SK-N-SH (cell line): ENCODE measurements around the gene WNT6. TPM values are rescaled to one million over a fixed set of nuclear protein-coding genes. Genes with fewer than 3 reads are reported as not detected.

Source experiments
- CTCF ChIA-PET: fragments of 300-600, 350-600 bp; formaldehyde crosslinking; extraction: SDS; loops from one replicate; lab custom pipeline; 2021; lab: Yijun Ruan, JAX
- POLR2A ChIA-PET: fragments of 350-600 bp; sonication (Branson Sonifier 250); formaldehyde crosslinking; extraction: SDS; loops from one replicate; lab custom pipeline; 2020; ENCODE audit warnings: antibody characterized with exemption, inconsistent platforms; lab: Yijun Ruan, JAX
- DNase-seq: peaks from one replicate; pipeline ENCODE4 v3.0.0; 2012
- H2AFZ ChIP-seq: fragments of 200-600 bp; sonication (generic); 2 replicates; pipeline ENCODE4 v1.8.1; 2016; ENCODE audit warnings: antibody characterized with exemption, mild to moderate bottlenecking, low read depth
- H3F3A ChIP-seq: fragments of 200-600 bp; sonication (generic); replicated peaks from 2 replicates; pipeline ENCODE3; 2016; ENCODE audit warnings: antibody characterized with exemption, mild to moderate bottlenecking; ENCODE audit not compliant: insufficient read depth
- H3K27ac ChIP-seq, 2 experiments: fragments of 200-500 bp in 1 of 2; fragments of 200-600 bp in 1 of 2; sonication (Bioruptor generic) in 1 of 2; sonication (generic), shearing (Covaris generic) in 1 of 2; 2 replicates each; pipeline versions ENCODE4 v1.5.1 to v1.6.1; 2014 to 2016; ENCODE audit warnings: low read depth in 2 of 2, inconsistent platforms in 1 of 2, low read length in 1 of 2, mild to moderate bottlenecking in 1 of 2, mixed read lengths in 1 of 2
- H3K27me3 ChIP-seq: fragments of 200-600 bp; sonication (generic), shearing (Covaris generic); 2 replicates; pipeline ENCODE4 v1.6.1; 2016; ENCODE audit warnings: mixed run types; ENCODE audit not compliant: insufficient read depth
- H3K36me3 ChIP-seq, 2 experiments: fragments of 200-500 bp in 1 of 2; fragments of 200-600 bp in 1 of 2; sonication (Bioruptor generic) in 1 of 2; sonication (generic) in 1 of 2; replicated peaks in 1 of 2; 2 replicates each; pipeline versions ENCODE3 to v1.5.1; 2014 to 2016; ENCODE audit warnings: low read length in 1 of 2, mild to moderate bottlenecking in 1 of 2; ENCODE audit not compliant: insufficient read depth in 2 of 2, control insufficient read depth in 1 of 2
- H3K4me1 ChIP-seq, 2 experiments: fragments of 200-500 bp in 1 of 2; fragments of 200-600 bp in 1 of 2; sonication (Bioruptor generic) in 1 of 2; sonication (generic), shearing (Covaris generic) in 1 of 2; 2 replicates each; pipeline versions ENCODE4 v1.5.1 to v1.6.1; 2014 to 2016; ENCODE audit warnings: low read depth in 1 of 2, low read length in 1 of 2, mixed run types in 1 of 2; ENCODE audit not compliant: insufficient read depth in 2 of 2, control insufficient read depth in 1 of 2
- H3K4me2 ChIP-seq: fragments of 200-600 bp; sonication (generic), shearing (Covaris generic); 2 replicates; pipeline ENCODE4 v1.6.1; 2017; ENCODE audit warnings: mixed run types
- H3K4me3 ChIP-seq, 2 experiments: fragments of 200-500 bp in 1 of 2; fragments of 200-600 bp in 1 of 2; sonication (Bioruptor generic) in 1 of 2; sonication (generic), shearing (Covaris generic) in 1 of 2; 2 replicates each; pipeline versions ENCODE4 v1.5.1 to v1.8.1; 2014 to 2016; ENCODE audit warnings: low read depth in 2 of 2, inconsistent platforms in 1 of 2, low read length in 1 of 2, mild to moderate bottlenecking in 1 of 2, mixed read lengths in 1 of 2, moderate library complexity in 1 of 2
- H3K79me2 ChIP-seq: fragments of 200-600 bp; sonication (generic); 2 replicates; pipeline ENCODE4 v1.8.1; 2017; ENCODE audit warnings: mild to moderate bottlenecking; ENCODE audit not compliant: insufficient read depth
- H3K9ac ChIP-seq: fragments of 200-600 bp; sonication (generic); 2 replicates; pipeline ENCODE4 v1.6.1; 2017; ENCODE audit warnings: mixed run types
- H3K9me2 ChIP-seq: fragments of 200-600 bp; sonication (generic); 2 replicates; pipeline ENCODE4 v1.6.1; 2017; ENCODE audit warnings: mixed run types
- H3K9me3 ChIP-seq: fragments of 200-600 bp; sonication (generic); 2 replicates; pipeline ENCODE4 v1.6.1; 2017; ENCODE audit warnings: mixed run types, mild to moderate bottlenecking, moderate library complexity
- H4K20me1 ChIP-seq: fragments of 200-600 bp; sonication (generic); 2 replicates; pipeline ENCODE4 v1.6.1; 2017; ENCODE audit warnings: mild to moderate bottlenecking, mixed run types; ENCODE audit not compliant: insufficient read depth
- CHD2 ChIP-seq: fragments of 150-350 bp; IDR thresholded peaks from 2 replicates; pipeline ENCODE4 v1.6.1; 2018; ENCODE audit warnings: low read length; ENCODE audit not compliant: partially characterized antibody
- CTCF ChIP-seq: fragments of 200-600 bp; sonication (generic); IDR thresholded peaks from 2 replicates; pipeline ENCODE4 v1.6.1; 2017; ENCODE audit warnings: antibody characterized with exemption, mild to moderate bottlenecking, moderate library complexity
- EP300 ChIP-seq, 2 experiments: IDR thresholded peaks; 2 replicates each; pipeline versions ENCODE4 v1.4.0 to v1.6.1; 2012; ENCODE audit warnings: borderline replicate concordance in 1 of 2, low read depth in 1 of 2, low read length in 1 of 2
- EZH2phosphoT487 ChIP-seq: fragments of 200-600 bp; sonication (generic); IDR thresholded peaks from 2 replicates; pipeline ENCODE4 v1.6.1; 2017; ENCODE audit warnings: low read depth, mixed run types, mild to moderate bottlenecking, antibody characterized with exemption, moderate library complexity, borderline replicate concordance
- FOSL2 ChIP-seq: IDR thresholded peaks from 2 replicates; pipeline ENCODE4 v1.4.0; 2012; ENCODE audit warnings: low read depth, mild to moderate bottlenecking, moderate library complexity, borderline replicate concordance
- FOXJ3 ChIP-seq: sonication (generic); formaldehyde crosslinking; IDR thresholded peaks from 2 replicates; pipeline ENCODE4 v1.5.1; 2020; ENCODE audit warnings: mild to moderate bottlenecking, missing genetic modification reagents
- IRF3 ChIP-seq: fragments of 150-350 bp; IDR thresholded peaks from 2 replicates; pipeline ENCODE4 v1.6.1; 2016; ENCODE audit warnings: mild to moderate bottlenecking, low read depth, low read length
- JUND ChIP-seq: IDR thresholded peaks from 2 replicates; pipeline ENCODE4 v1.4.0; 2012
- MEF2A ChIP-seq: IDR thresholded peaks from 2 replicates; pipeline ENCODE4 v1.4.0; 2012; ENCODE audit warnings: low read depth, borderline replicate concordance
- NFIC ChIP-seq: IDR thresholded peaks from 2 replicates; pipeline ENCODE4 v1.4.0; 2012; ENCODE audit warnings: borderline replicate concordance
- NRF1 ChIP-seq: IDR thresholded peaks from 2 replicates; pipeline ENCODE4 v1.6.1; 2012; ENCODE audit warnings: low read depth, mild to moderate bottlenecking, low read length
- PBX3 ChIP-seq: IDR thresholded peaks from 2 replicates; pipeline ENCODE4; 2012
- POLR2AphosphoS5 ChIP-seq: IDR thresholded peaks from 2 replicates; pipeline ENCODE4 v1.6.1; 2012; ENCODE audit warnings: low read depth, low read length
- RXRA ChIP-seq: IDR thresholded peaks from 2 replicates; pipeline ENCODE4 v1.4.0; 2012; ENCODE audit warnings: low read depth, mild to moderate bottlenecking, borderline replicate concordance
- SMC3 ChIP-seq: IDR thresholded peaks from 2 replicates; pipeline ENCODE4 v1.6.1; 2012; ENCODE audit warnings: low read depth, low read length, improper control_type of control experiment
- TEAD4 ChIP-seq: IDR thresholded peaks from 2 replicates; pipeline ENCODE4 v1.4.0; 2012; ENCODE audit warnings: mild to moderate bottlenecking, borderline replicate concordance; ENCODE audit not compliant: insufficient read depth
- USF2 ChIP-seq: fragments of 150-350 bp; IDR thresholded peaks from 2 replicates; pipeline ENCODE4 v1.6.1; 2017; ENCODE audit warnings: antibody characterized with exemption, low read length, low read depth, borderline replicate concordance
- YY1 ChIP-seq: IDR thresholded peaks from 2 replicates; pipeline ENCODE4 v1.4.0; 2012; ENCODE audit warnings: low read depth, mild to moderate bottlenecking
- ZBTB33 ChIP-seq: IDR thresholded peaks from 2 replicates; pipeline ENCODE4 v1.4.0; 2012; ENCODE audit warnings: low read depth, borderline replicate concordance
- WGBS: methylation state at CpG from one replicate; pipeline ENCODE4 v1.1.6; 2017; ENCODE audit warnings: low lambda C conversion rate; 5-methylcytosine and 5-hydroxymethylcytosine counted together
- polyA plus RNA-seq, 3 experiments: library from polyadenylated mRNA; depleted of rRNA; stranded (reverse); fragments of >200 nt; gene quantifications; 2 replicates each; pipeline ENCODE4 v1.2.3, GENCODE V29; 2012

The WNT6 gene
- polyA plus RNA-seq, 1 of the 3 experiments (the other 2 are of a cell fraction) = 0.08 TPM

- Histone ChIP-seq H3K9me3 (no peaks in the 10 kb centered on the region), H2AFZ (no peak overlapping the region), H3K79me2 (no peaks in the 10 kb centered on the region), H3K4me2 (no peak overlapping the region), H3K27ac (no peak overlapping the region), H4K20me1 (no peaks in the 10 kb centered on the region), H3K27me3 (0 out of 2 replicates have a peak, but pooled peaks cover 8% of the 10 kb centered on the region), H3K9me2 (no peaks in the 10 kb centered on the region), H3K4me1 (peaks cover 0 to 5% of the 10 kb centered on the region in 2 experiments; a peak in 1 of 4 replicates), H3K9ac (no peak overlapping the region), H3K36me3 (no peaks in the 10 kb centered on the region), H3F3A (no peaks in the 10 kb centered on the region), H3K4me3 (no peak overlapping the region)
- POLR2A ChIA-PET = no interaction called here
- TF ChIP-seq NFIC (no peak), SMC3 (no peak), NRF1 (no peak), USF2 (no peak), CTCF (no peak), FOSL2 (no peak), RXRA (no peak), YY1 (no peak), IRF3 (no peak), TEAD4 (no peak), MEF2A (no peak), JUND (no peak), EZH2phosphoT487 (no peak), POLR2AphosphoS5 (no peak), FOXJ3 (CRISPR knock-in tag) (no peak), PBX3 (no peak), ZBTB33 (no peak), CHD2 (no peak), EP300 (IDR thresholded peaks at IDR 0.05; ENCODE audit: borderline replicate concordance in 1 of 2, low read depth in 1 of 2, low read length in 1 of 2) (no peak)
- TF ChIP-seq, all 33 proteins: peak for 0
- WGBS = 94% methylated on average over 3 of the region's 7 CpGs
- CTCF ChIA-PET = interaction anchor here (1.9 kb wide), 1 partner anchor 23 kb away, joined by 11 read pairs; no protein-coding TSS in a partner anchor
- DNase-seq = no peak
These were observed 35.6 kb upstream of the WNT6 start for GRCh38 chr2:218824004-218824403.
